Stomach (tissue), 9 donors: ENCODE measurements around the gene MYO3B. TPM values are rescaled to one million over a fixed set of nuclear protein-coding genes. Genes with fewer than 3 reads are reported as not detected.

Source experiments
- DNase-seq, 2 donors: peaks; one replicate each; pipeline versions ENCODE4 v3.0.0 to v3.0.0-alpha.2; 2013 to 2019
- H3K27ac ChIP-seq, 5 donors: fragments of 200-600 bp in 4 of 5; sonication (generic) in 4 of 5; one replicate each; pipeline ENCODE4 v1.5.1; 2013 to 2019; ENCODE audit warnings: mild to moderate bottlenecking in 1 of 5, moderate library complexity in 1 of 5
- H3K27me3 ChIP-seq, 3 donors: fragments of 200-600 bp; sonication (generic); one replicate each; pipeline ENCODE4 v1.5.1; 2017 to 2019; ENCODE audit warnings: mixed run types in 1 of 3
- H3K36me3 ChIP-seq, 4 donors: fragments of 200-600 bp; sonication (generic); 1 replicate in 3 of 4; 2 replicates in 1 of 4; pipeline ENCODE4 v1.5.1; 2016 to 2019
- H3K4me1 ChIP-seq, 4 donors: fragments of 200-600 bp; sonication (generic); one replicate each; pipeline ENCODE4 v1.5.1; 2016 to 2019
- H3K4me3 ChIP-seq, 4 donors: fragments of 200-600 bp; sonication (generic) in 3 of 4; one replicate each; pipeline ENCODE4 v1.5.1; 2016 to 2019; ENCODE audit warnings: mild to moderate bottlenecking in 1 of 4
- H3K9me3 ChIP-seq, 4 donors: fragments of 200-600 bp; sonication (generic); one replicate each; pipeline ENCODE4 v1.5.1; 2016 to 2019
- EP300 ChIP-seq: sonication (generic); formaldehyde crosslinking; IDR thresholded peaks from one replicate; pipeline ENCODE4 v1.6.1; 2017; ENCODE audit warnings: antibody characterized with exemption
- POLR2A ChIP-seq, 4 donors: fragments of 450-650 bp; IDR thresholded peaks; one replicate each; pipeline ENCODE4 v1.6.1; 2016; ENCODE audit warnings: antibody characterized with exemption in 4 of 4, control low read depth in 2 of 4, mild to moderate bottlenecking in 1 of 4, moderate library complexity in 1 of 4
- POLR2AphosphoS5 ChIP-seq, 3 donors: sonication (generic); formaldehyde crosslinking; IDR thresholded peaks; one replicate each; pipeline ENCODE4 v1.6.1; 2016; ENCODE audit warnings: antibody characterized with exemption in 3 of 3
- WGBS, 5 donors: extraction: QIAGEN DNeasy Blood & Tissue Kit in 3 of 5; methylation state at CpG; one replicate each; pipeline versions ENCODE4 v1.1.5 to v1.1.7; 2013 to 2018; 5-methylcytosine and 5-hydroxymethylcytosine counted together
- intact Hi-C: fragments of 100-400 bp; cut with DNase I; formaldehyde crosslinking; loops from one replicate; pipeline ENCODE4 v1.15.1; 2023; ENCODE audit warnings: low total_unique reads
- polyA plus RNA-seq, 3 donors: library from polyadenylated mRNA; stranded (reverse); fragments of 200-250 nt; gene quantifications; one replicate each; pipeline ENCODE4 v1.2.3, GENCODE V29; 2013
- total RNA-seq, 5 donors: library from RNA; depleted of rRNA; stranded (reverse); fragments of >200 nt; gene quantifications; one replicate each; pipeline versions ENCODE4 v1.1.0 to v1.2.3, GENCODE V29; 2014 to 2016
- TF ChIP-seq, protein P1 (sequence below), 7 experiments: fragments of 450-650 bp in 4 of 7; fragments of 200-600 bp in 3 of 7; sonication (generic) in 3 of 7; IDR thresholded peaks; one replicate each; pipeline ENCODE4 v1.5.1; 2016 to 2019; ENCODE audit warnings: antibody characterized with exemption in 7 of 7, control low read depth in 2 of 7, mild to moderate bottlenecking in 1 of 7
- donor health status: healthy with polysubstance abuse.
- donor health status: Bipolar disorder and iron deficiency.
- donor health status: healthy.

MYO3B gene
- total and polyA plus RNA-seq, 8 donors: 0.05 to 0.37 TPM; not detected in 6

GRCh38 chr2:170320948-170321347, 143.0 kb downstream of the MYO3B start:
- peaks cover 0 to 4% (median 0%) of the 10 kb centered on the region in 4 donors for H3K4me1 ChIP-seq
- no peaks in the 10 kb centered on the region for H3K36me3 ChIP-seq
- no peak overlapping the region for H3K4me3 ChIP-seq
- peaks cover 0 to 14% (median 7%) of the 10 kb centered on the region in 4 donors for H3K9me3 ChIP-seq
- DNase-seq: no peak
- intact Hi-C loops: no loop called here
- H3K27ac ChIP-seq: no peak overlapping the region
- WGBS, 5 donors: 92 to 94% (median 93%) methylated on average over 3 of the region's 3 CpGs
- H3K27me3 ChIP-seq: no peaks in the 10 kb centered on the region
- TF ChIP-seq, protein P1, sequence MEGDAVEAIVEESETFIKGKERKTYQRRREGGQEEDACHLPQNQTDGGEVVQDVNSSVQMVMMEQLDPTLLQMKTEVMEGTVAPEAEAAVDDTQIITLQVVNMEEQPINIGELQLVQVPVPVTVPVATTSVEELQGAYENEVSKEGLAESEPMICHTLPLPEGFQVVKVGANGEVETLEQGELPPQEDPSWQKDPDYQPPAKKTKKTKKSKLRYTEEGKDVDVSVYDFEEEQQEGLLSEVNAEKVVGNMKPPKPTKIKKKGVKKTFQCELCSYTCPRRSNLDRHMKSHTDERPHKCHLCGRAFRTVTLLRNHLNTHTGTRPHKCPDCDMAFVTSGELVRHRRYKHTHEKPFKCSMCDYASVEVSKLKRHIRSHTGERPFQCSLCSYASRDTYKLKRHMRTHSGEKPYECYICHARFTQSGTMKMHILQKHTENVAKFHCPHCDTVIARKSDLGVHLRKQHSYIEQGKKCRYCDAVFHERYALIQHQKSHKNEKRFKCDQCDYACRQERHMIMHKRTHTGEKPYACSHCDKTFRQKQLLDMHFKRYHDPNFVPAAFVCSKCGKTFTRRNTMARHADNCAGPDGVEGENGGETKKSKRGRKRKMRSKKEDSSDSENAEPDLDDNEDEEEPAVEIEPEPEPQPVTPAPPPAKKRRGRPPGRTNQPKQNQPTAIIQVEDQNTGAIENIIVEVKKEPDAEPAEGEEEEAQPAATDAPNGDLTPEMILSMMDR (IDR thresholded peaks at IDR 0.05): no peak
- TF ChIP-seq POLR2A (IDR thresholded peaks at IDR 0.05): no peak
- TF ChIP-seq EP300: no peak
- TF ChIP-seq POLR2AphosphoS5 (IDR thresholded peaks at IDR 0.05): no peak

GRCh38 chr2:170321526-170321925, 143.6 kb downstream of the MYO3B start:
- H3K4me1 ChIP-seq: peaks cover 0 to 4% (median 0%) of the 10 kb centered on the region in 4 donors
- peaks cover 0 to 14% (median 7%) of the 10 kb centered on the region in 4 donors for H3K9me3 ChIP-seq
- no peaks in the 10 kb centered on the region for H3K27me3 ChIP-seq
- TF ChIP-seq EP300 (no peak), POLR2A (IDR thresholded peaks at IDR 0.05) (no peak), POLR2AphosphoS5 (IDR thresholded peaks at IDR 0.05) (no peak)
- TF ChIP-seq, protein P1 (IDR thresholded peaks at IDR 0.05): no peak
- 64 to 84% (median 70%) methylated on average over 3 of the region's 3 CpGs for WGBS, 5 donors
- no peaks in the 10 kb centered on the region for H3K36me3 ChIP-seq
- intact Hi-C loops: no loop called here
- no peak for DNase-seq
- no peak overlapping the region for H3K4me3 ChIP-seq
- H3K27ac ChIP-seq: no peak overlapping the region

GRCh38 chr2:170322140-170322766, 144.3 kb downstream of the MYO3B start:
- H3K36me3 ChIP-seq: no peaks in the 10 kb centered on the region
- H3K9me3 ChIP-seq: peaks cover 0 to 14% (median 7%) of the 10 kb centered on the region in 4 donors
- H3K4me1 ChIP-seq: peaks cover 0 to 4% (median 0%) of the 10 kb centered on the region in 4 donors
- no peak overlapping the region for H3K4me3 ChIP-seq
- H3K27me3 ChIP-seq: no peaks in the 10 kb centered on the region
- DNase-seq: no peak
- intact Hi-C loops: no loop called here
- no peak overlapping the region for H3K27ac ChIP-seq
- WGBS, 5 donors: 77 to 85% (median 85%) methylated on average over 7 of the region's 7 CpGs
- no peak for TF ChIP-seq POLR2AphosphoS5 (IDR thresholded peaks at IDR 0.05)
- no peak for TF ChIP-seq EP300
- TF ChIP-seq, protein P1 (IDR thresholded peaks at IDR 0.05): no peak
- no peak for TF ChIP-seq POLR2A (IDR thresholded peaks at IDR 0.05)

- H3K4me3 ChIP-seq: no peak overlapping the region
- intact Hi-C loops: no loop called here
- no peak overlapping the region for H3K27ac ChIP-seq
- DNase-seq: no peak
- H3K36me3 ChIP-seq: no peaks in the 10 kb centered on the region
- peaks cover 0 to 14% (median 7%) of the 10 kb centered on the region in 4 donors for H3K9me3 ChIP-seq
- no peak for TF ChIP-seq EP300
- WGBS, 5 donors: 57 to 69% (median 61%) methylated on average over 4 of the region's 4 CpGs
- H3K4me1 ChIP-seq: peaks cover 0 to 4% (median 0%) of the 10 kb centered on the region in 4 donors
- H3K27me3 ChIP-seq: no peaks in the 10 kb centered on the region
Observed at GRCh38 chr2:170323743-170324142, 145.8 kb downstream of the MYO3B start.

DNA sequence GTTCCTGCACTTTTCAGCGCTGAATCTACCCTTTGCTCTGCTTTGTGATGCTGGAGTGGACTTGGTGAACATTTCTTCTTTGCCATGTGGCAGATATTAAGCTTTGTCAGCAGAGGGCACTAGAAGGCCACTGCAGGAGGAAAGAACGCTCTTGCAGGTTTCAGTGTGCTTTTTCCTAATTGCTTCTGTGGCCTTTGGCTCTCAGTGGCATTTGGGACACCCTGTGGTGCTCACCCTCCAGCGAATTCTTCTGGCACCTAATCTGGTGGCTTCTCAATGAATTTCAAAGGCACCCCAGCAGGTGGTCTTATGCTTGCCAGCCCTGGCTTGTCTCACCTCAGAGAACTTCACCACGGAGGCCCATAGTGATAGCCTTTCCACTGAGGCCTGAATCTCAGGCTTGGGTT, 146.7 kb downstream of the MYO3B start:
- peaks cover 0 to 14% (median 7%) of the 10 kb centered on the region in 4 donors for H3K9me3 ChIP-seq
- H3K36me3 ChIP-seq: no peaks in the 10 kb centered on the region
- DNase-seq: peak; percentile 26 to 79
- no peak for TF ChIP-seq POLR2A (IDR thresholded peaks at IDR 0.05)
- TF ChIP-seq, protein P1 (IDR thresholded peaks at IDR 0.05): peak in 5 of 7 experiments; percentile 27 to 54 (median 49)
- H3K4me1 ChIP-seq: peaks cover 0 to 4% (median 0%) of the 10 kb centered on the region in 4 donors
- WGBS, 5 donors: 19 to 29% (median 21%) methylated on average over 4 of the region's 4 CpGs
- H3K27me3 ChIP-seq: no peaks in the 10 kb centered on the region
- H3K27ac ChIP-seq: no peak overlapping the region
- intact Hi-C loops: no loop called here
- H3K4me3 ChIP-seq: no peak overlapping the region
